Right renal cortex interstitium (tissue), 3 donors: ENCODE data around the gene NEK10. TPM values are rescaled to one million over a fixed set of nuclear protein-coding genes. Genes with fewer than 3 reads are reported as not detected.

Experiments used
- DNase-seq, 3 donors: peaks; one replicate each; pipeline ENCODE4 v3.0.0-alpha.2; 2013; ENCODE audit warnings: low read depth in 3 of 3, low spot score in 2 of 3
- polyA plus RNA-seq, 3 donors: library from polyadenylated mRNA; unstranded; fragments of 120-200 nt; gene quantifications; one replicate each; pipeline ENCODE4 v1.2.1, GENCODE V29; 2013; ENCODE audit not compliant: insufficient read length in 3 of 3

The NEK10 gene
- polyA plus RNA-seq, 3 donors, result 1.7 to 2.2 (median 2.1) TPM

DNA sequence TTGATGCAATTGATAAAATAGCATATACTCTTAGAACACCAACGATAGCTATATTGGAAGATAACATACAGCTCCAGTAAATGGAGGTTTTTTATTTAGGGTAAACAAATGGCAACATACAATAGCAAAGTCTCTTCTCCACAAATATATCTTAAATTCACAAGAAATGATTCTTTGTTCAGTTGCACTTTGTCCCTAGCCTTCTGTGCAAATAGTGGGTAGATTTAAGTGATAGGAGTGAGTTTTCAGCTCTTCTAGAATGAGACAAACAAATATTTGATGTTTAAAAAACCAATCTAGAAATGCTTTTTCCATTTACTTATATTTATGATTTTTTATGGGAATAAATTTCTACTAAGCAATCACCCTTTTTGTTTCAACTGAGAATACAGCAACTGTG lies 253.8 kb downstream of the NEK10 start:
- no peak for DNase-seq

DNA sequence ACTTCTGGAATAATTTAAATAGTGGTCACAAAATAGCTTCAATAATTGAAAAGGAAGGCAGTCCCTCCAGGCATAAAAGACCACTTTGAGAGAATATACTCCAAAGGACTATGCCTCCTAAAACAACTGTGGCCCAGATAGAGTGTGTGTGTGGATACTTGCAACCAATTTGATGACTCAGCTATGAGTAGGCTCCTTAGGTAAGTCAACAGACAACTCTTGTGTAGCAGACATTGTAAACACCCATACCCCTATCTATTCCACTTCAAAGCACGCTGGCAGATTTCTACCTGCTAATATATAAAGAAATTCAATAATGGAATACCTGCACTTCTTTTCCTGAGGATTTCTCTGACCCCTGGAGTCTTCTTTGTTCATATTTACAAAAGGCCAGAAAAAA lies 254.5 kb downstream of the NEK10 start:
- DNase-seq, result no peak

DNA sequence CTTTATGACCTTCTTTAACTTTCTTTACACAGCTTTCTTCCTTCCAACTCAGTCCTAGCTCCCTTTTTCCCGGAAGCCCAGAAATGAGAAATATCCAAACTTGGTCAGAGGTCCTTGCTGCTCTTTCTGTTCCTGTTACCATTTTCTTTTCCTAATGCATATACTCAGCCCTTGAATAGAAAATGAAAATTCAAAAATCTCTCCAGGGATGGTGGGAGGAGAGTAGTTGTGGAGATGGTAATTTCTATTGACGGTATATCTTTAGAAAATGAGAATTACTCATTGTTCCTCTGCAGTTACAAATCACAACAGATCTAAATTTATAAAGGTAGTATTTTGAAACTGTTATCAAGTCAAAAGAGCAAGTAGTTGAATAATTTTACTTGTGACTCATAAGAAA lies 255.1 kb downstream of the NEK10 start:
- no peak for DNase-seq

DNA sequence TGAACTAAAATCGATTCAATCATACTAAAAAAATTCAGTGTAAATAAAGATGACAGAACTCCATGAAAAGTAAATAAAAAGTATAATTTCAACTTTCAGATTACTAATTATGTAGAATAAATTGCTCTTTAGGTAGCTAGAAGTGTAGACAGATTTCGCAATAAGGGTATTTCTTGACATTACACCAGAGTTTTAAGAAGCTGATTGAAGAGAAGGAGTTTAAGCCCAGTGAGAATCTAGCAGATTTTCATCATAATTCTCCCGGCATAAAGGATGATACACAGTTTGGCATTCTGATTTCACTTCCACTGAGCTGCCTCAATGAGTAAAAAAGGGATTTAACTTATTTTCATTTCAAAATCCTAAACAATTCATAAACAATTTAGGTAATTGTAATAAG lies 259.2 kb downstream of the NEK10 start:
- DNase-seq, result no peak

DNA sequence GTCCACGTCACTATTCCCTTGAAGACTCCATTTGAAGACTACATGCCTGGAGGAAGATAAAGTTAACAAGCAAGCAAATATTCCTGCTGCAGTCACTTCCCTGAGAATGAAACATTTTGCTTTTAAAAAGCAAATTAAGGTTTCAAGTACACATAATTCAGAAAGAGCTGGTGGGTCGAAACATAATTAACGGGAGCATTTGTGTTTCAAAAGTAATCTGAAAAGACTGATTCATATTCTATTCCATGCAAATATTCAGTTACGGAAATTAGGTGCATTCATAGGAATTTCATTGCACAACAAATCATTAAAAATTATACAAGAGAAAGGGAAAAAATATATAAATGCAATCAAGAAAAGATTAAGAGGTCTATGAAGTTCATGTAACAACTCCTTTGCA lies 260.9 kb downstream of the NEK10 start:
- DNase-seq, result no peak

DNA sequence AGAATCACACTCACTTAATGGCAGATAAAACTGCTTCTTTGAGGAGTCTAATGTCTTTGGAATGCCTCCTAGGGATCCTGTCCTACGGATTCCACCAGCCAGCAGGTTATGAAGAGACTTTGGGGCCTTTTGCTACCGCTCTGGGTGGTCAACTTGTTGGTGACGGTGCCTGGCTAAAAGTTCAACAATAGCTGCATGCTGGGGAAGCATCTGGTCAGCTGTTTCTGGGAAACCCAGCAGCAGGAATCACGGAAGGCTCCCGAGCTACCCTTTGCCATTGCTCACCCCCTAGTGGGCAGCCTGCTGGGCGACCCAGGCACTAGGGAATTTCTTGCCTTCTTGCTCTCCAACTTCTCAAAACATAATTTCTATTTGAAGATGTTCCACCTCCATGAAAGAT lies 263.3 kb downstream of the NEK10 start:
- DNase-seq, result no peak

DNA sequence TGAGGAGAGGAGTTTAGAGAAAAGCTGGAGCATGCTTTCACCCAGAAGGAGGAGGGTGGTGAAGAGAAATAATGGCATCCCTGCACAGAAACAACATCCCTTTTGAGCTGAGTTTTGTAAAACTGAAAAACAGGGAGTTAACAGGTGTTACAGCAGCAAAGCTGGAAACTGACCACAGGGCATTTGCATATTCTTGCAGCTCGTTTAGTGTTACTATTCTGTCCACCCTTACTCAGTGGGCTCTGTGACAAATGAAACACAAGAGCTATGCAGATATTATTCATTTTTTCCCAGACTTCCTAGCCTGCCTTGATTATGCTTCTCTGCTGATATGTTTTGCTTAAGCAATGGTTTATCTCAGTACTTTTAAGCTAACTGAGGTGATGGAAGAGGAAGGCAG lies 272.0 kb downstream of the NEK10 start:
- DNase-seq, result no peak

DNA sequence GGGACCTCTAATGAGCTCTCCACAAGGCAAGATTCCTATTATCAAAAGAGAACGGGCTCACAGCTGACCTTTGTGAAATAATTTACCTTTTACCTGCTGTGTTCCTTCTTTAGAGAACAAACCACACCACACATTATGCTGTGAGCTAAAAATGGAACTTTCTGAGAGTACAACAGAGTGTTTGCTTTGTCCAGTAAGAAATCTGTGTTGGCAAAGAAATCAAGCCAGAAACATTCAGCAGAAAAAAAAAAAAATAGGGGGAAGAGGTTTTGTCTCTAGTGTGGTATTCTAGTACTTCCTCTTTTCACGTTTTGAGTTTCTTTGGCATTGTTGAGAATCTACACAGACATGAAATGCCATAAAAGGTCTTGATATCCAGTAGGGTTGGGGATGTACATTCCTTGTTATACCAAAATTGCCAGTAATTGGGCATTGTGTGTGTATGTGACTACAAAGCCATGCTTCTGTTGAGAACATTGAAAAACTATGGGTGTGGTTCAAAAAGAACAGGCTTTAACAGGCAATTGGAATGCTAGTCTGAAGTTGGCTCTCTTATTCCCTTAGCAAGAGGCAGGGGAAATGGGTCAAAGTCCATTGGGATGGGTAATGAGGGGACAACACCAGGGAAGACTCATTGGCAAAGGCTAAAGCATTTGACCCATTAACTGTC lies 273.5 kb downstream of the NEK10 start:
- no peak for DNase-seq

DNA sequence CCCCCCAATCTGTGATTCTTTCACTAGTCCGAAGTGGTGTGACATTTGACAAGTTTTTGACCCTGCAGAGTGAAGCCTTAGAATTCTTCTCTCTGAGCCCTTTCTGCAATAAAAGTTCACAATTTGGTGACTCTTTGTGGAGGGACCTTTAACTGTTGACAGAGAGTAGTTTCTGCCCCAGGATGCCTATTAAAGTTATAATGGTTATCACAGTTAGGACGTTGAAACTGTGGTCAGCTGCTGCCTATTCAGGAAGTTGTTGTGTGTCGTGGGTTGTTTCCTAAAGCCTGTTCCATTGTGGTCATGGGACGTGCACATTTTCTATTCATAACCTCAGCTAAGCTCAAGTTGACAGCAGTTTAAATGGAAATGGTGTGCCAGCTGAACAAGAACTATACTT lies 274.5 kb downstream of the NEK10 start:
- no peak for DNase-seq

DNA sequence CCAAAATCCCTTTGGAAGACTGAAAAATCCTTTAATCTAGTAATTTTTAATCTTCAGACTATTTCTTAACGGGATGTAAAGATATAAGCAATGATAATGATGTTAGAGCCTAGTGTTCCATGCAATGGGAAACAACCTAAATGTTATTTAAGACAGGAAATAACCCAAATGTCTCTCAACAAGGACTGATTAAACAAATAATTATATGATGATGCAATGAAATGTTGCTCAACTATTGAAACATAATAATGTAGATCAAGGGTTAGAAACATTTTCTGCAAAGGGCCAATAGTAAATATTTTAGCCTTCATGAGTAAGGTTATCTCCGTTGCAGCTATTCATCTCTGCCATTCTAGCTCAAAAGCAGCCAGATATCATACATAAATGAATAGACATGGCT lies 275.4 kb downstream of the NEK10 start:
- DNase-seq, result no peak

DNA sequence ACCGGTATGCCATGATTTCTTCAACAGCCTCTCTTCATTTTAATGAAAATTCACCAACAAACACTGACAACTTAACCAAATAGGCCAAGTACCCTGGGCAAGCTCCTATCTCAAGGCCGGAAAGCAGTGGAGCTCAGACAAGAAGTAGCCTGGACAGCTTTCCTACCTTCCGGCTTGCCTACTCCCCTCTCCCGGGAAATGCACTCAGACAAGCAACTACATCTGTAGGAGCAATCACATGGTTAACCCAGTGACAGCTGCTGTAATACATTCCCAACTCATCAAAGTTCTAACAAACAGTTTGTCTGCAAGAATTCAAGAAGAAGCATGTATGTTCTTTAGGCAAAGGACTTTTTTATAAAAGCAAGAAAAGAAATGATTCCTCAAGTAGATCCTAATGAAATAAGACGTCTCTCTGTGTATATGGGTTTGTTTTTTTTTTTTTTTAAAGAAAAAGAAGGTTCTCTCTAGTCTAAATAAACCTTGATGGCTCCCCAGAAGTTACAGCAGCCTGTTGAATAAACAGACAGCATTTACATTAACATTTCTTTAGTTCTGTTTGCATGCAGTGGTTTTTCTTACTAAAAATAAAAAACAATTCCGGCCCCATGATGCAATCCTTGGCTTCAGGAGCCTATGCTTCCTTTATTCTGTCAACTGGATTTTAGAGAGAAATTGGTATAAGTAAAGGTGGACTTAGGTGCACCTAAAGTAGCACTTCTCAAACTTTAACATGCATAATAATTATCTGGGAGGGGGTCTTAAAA lies 278.7 kb downstream of the NEK10 start:
- DNase-seq, result no peak

DNA sequence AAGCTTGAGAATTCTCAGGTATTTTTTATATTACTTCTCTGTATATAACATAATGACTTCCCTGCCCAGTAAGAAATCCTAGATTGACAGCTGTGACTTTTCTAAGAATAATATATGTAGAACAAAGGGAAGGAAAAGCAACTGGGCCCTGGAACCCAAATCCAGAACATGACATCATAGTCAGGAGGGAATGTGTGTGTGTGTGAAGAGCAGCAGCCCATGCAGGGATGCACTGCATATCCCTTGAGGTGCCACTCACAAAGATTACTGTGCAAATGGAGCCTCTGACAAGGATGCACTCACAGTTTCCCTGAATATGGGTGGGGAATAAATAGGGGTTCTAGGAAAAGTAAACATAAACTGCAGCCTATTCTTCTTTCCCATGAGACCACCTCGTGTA lies 279.5 kb downstream of the NEK10 start:
- no peak for DNase-seq

DNA sequence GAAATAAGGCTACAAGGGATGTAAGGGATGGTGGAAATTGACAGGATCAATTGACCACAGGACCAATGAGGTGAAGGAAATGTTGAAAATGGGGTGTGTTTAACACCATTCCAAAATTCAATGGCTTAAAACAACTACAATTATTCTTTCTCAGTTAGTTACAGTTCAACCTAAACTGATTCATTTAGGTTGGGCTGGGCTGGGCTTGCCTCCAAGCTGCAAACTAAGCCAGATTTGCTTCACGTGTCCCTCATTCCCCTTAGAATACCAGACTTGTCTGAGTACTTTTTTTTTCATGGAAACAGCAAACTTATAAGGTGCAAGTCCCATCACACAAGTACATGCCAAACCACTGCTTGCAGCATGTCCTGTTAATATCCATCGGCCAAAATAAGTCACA lies 280.1 kb downstream of the NEK10 start:
- DNase-seq, result no peak

DNA sequence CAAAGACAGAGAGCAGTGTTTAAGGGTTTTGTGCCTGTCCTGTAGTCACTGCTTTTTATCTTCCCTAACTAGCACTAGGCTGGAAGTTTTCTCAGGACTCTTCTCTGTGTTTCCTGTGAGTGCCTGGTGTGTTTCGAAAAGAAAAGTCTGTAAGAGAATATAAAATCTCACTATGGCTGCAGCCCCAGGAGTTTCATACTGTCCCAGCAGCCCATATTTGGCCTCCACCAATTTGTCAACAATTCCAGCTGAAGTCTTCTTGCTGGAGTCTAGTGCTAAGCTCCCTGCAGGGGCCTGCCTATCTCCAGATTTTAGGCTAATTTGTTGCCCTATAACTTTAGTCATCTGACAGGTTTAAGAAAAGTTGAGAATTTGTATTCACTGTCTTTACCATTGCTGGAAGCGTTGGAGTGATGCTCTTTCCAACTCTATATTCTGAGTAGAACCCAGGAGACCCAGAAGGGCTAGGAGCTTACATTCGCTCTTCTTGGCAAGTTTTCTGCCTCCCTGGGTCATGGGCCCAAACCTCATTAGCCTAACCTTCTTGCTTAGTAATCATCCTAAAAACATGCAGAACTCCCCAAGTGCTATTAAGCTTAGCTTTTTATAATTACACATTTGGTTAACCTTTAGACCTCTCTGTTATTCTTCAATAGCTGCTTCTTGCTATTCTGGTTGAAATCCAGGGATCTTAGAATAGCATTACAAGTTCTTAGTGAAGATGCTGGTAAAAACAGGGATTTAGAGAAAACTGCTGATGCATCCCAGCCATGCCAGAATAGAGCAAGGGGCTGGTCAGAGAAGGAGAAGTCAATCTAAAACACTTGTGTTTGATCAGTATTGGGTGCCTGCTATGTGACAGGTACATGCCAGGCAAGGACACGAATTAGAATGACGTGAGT lies 283.1 kb downstream of the NEK10 start:
- no peak for DNase-seq

DNA sequence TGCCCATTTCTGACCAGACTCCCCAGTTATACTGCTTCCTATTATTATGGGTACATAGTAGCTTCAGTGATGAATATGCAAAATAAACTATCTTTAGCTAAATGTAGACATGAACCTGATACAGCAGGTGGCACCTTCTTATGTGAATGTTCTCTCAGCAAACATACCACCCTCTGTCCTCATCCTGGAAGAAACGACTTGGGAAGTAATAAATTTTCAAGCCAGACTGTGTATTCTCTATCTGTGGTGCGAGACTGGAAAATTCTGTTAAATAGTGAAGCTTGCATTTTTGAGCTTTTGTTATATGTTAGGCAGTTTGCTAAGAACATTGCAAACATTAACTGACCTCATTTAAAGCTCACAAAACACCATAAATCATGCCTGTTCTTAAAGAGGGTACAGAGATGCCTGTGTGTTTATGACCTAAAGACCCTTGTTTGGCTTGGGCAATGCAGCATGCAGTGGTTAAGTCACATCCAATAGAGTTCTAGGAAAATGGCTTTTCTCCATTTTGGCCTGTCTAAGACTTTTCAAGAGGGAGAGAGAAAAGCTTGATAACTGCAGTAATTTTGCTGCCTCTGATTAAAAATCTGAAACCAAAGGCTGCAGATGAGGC lies 287.1 kb downstream of the NEK10 start:
- no peak for DNase-seq

DNA sequence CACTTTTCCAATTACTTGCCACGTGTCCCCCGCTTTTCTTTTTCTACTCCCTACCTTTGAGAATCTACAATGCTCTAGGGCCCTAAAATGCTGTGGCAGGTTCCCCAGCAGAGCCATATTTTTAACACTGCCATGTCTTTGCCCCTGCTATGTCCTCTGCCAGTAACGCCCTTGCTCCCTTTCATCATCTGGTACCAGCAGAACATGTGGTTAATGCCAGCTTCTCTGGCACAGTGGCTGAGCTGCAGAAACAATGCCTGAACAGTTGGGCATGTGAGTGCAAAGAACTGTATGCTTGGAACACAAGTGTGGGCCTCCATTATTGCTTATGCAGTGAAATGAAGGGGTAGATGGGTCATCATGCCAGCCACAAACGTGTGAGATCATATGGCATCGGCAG lies 287.6 kb downstream of the NEK10 start:
- no peak for DNase-seq

DNA sequence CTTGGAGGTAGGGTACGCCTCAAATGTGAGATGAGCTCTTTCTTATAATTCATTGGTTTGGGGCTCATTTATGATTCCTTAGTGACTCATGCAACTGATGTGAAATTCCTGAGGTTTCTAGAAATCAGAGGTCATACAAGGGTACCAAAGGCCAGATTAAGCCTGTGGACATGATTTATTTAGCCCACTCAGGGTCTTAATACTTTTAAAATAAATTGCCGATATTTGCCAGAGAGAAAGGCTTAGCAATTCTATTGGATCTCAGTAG lies 289.0 kb downstream of the NEK10 start:
- no peak for DNase-seq

DNA sequence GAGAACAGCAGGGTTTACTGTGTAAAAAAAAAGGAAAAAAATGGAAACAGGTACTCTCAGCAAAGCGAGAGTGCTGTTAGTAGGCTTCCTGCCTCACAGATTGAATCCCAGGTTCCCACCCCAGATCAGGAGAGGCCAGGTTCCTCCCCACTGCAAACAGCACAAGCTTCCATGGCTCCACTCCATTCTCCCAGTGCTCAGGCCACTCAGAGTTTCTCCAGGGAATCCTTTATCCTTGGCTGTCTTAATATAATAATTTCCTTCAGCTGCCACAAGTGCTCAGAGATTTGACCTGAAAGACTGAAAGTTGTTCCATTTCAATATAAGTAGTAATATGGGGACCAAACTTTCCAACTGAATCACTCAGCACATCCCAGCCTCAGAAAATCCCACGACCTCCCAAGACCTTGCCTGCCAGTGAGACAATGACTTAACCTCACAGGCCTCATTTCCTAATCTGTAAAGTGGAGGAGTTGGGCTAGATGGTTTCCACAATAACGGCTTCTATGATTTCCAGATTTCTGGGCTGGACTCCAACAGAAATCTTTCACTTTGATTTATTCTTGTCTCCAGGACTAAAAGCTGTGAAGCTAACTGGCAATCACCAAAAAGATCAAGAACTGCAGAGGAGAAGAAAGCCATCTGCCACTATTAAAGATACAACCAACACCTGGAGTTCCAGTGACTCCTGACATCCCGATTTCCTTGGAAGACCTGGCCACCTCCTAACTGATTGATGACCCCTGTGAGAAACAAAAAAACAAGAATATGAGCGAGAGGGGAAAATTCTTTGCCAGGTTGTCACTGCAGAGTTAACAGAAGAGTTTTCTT lies 289.5 kb downstream of the NEK10 start:
- DNase-seq, result no peak

DNA sequence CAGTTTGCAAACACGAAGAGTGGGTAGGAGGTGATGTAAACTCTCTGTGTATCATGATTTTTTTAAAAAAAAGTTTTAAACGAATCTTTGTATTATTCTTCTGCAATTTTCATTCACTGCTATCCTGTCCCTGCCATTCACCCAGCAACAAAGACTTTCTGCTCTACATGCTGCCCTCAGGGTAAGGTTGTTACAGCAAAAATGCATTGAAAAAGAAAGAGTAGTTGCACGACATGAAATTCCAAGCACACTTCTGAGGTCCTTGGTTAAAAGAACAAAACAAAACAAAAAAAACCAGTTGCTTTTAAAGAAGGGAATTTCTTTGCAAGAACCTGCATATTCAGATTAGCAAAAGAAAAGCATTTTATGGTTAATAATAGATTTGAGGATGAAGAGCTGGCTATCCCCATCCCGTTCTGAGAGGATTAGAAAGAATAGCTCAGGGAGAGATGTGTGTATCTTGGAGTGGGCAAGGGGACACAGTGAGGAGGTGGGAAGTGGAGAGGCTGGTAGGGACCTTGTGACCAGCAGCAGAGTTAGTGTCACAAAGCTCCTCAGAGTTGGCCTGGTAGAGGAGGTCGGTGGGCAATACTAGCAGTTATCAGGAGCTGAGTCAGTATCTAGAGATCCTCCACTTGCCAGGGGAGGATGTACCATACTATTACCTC lies 290.8 kb downstream of the NEK10 start:
- no peak for DNase-seq
